GM21423 (cell line): ENCODE results near the gene LEF1.

Experiments
- ATAC-seq: cut with Tn5 transposase; IDR thresholded peaks from one replicate; pipeline ENCODE4 v1.9.1; 2021; ENCODE audit warnings: mild to moderate bottlenecking, moderate library complexity; ENCODE audit not compliant: unreplicated experiment

LEF1 gene

GRCh38 chr4:108152980-108153379, 15.8 kb downstream of the LEF1 start:
- ATAC-seq = no peak

DNA sequence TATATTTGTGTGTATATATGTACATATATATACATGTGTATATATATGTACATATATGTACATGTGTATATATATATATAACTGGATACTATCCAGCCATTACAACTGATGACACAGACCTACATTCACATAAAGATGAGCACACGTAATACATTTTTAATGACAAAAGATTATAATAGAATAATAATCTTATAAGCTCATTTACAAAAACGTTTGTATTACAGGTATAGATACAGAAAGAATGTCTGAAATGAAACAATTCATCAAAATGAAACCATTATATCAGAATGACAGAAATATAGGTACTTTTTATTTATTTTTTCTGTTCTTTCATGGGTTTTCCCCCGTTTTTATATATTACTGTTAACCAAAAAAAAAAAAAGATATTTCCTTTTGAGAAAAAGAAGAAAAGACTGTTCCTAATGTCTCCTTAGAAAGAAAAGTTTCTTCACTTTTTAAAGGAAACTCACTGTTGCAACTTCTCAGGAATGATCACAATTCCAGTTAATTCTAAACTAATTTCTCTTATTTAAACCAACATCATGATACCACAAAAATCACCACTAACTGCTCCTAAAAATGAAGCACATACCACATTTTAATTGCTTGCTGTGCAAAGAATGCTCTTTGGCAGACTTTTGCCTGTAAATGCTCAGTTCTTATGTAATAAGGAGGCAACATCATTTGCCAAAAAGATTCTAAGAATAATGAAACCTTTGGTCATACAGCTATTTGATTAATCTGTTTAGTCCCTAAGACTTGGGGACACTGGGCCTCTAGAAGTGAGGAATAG, 18.9 kb downstream of the LEF1 start:
- ATAC-seq = no peak

DNA sequence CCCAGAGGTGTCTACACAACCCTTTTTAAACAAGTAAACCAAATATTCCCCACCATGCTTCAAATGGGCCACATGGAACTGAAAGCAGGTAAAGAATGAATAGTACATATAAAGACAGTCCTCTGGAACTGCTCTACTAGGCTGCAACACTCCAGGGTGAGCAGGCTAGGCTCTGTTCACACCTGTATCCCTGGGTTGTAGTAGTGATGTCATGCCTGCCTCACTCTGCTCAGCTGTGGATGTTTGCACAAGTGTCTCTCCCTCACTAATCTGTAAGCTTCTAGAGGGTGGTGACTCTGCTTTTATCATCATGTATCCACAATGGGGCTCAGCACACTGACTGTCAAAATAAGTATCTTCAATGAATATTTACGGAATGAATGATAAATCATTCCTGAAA, 20.4 kb downstream of the LEF1 start:
- ATAC-seq = no peak

- ATAC-seq = no peak
Measured at GRCh38 chr4:108146819-108147218, 21.9 kb downstream of the LEF1 start.

- ATAC-seq = no peak
Measured at GRCh38 chr4:108146336-108146735, 22.4 kb downstream of the LEF1 start.

GRCh38 chr4:108144451-108144850, 24.3 kb downstream of the LEF1 start:
- no peak for ATAC-seq

DNA sequence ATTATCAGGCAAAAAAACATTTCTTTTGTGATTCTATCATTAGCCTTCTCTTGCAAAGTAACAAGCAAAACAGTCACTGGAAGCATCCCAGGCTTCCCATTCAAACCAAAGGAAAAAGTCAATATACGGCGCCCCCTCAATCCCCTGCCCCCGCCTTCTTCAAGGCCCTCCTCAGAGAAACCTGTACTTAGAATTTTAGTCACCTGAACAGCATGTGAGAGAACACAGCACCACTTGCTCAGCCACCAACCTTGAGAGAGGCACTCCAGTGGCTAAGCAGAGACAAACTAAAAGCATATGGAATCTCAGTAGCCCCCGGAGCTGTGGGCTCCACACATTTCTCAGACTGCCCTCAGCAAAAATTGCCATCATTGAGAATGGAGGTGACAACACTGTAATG, 25.2 kb downstream of the LEF1 start:
- no peak for ATAC-seq

DNA sequence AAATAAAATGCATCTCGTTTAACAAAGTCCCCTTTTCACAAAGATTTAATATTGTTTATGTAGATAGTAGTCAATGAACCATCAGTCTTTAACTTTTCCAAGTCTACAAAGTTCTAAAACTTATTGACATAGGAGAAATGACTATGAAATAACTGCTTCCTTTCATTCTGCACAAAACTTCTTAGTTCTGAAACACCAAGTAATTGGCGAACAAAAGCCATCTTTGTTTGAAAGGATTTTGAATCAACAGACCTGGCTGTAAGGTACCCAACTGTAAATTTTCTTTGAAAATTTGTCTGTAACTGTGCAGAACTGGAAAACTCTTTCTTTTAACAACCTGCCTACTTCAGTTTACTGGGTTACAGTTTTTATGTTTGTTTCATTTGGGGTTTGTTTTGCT, 25.9 kb downstream of the LEF1 start:
- no peak for ATAC-seq

DNA sequence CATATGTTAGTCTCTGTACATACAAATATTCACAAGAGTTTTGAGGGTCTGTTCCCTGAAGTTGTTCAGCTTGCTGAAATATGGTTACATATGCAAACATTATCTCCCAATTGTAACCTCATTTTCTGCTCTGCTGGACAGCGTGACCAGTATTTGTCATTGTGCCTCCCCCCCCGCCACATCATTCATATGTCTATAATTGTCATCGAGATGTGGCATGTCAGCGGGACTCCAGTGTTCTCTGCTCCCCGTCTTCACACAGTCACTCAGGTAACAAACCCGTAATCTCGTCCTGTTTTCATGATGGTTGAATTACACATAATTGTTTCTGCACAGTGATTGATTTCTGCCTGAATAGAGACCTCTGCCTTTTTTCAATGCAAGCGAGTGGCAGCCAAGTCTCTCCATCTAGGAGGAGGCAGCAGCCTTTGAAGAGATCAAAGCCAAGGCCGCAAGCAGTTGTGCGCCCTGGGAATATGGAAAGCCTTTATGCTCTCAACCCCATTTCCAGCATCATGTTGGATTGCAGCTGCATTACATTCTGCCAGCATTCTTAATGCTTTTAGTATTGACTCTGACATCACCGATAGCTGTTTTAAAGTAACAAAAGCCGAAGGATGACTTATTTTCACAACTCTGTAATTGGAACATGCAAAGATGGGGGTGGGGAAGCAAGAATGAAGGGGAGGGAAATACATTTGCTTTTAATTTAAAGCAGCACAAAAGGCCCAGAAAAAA, 27.4 kb downstream of the LEF1 start:
- no peak for ATAC-seq

- no peak for ATAC-seq
Measured at GRCh38 chr4:108140328-108140727, 28.4 kb downstream of the LEF1 start.

- ATAC-seq = no peak
Measured at GRCh38 chr4:108139089-108139488, 29.6 kb downstream of the LEF1 start.

- no peak for ATAC-seq
Measured at GRCh38 chr4:108135549-108136209, 33.1 kb downstream of the LEF1 start.

DNA sequence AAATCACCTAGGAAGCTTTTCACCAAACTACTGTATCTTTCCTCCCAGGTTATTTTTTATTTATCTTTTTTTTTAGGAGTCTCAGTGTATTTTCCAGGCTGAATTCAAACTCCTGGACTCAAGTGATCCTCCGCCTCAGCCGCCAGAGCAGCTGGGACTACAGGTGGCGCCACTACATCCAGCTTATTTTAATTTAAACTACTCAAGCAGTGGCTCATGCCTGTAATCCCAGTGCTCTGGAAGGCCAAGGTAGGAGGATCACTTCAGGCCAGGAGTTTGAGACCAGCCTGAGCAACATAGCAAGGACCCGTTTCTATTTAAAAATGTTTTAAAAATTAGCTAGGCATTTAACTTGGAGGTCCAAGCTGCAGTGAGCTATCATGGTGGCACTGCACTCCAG, 37.8 kb downstream of the LEF1 start:
- ATAC-seq = no peak

DNA sequence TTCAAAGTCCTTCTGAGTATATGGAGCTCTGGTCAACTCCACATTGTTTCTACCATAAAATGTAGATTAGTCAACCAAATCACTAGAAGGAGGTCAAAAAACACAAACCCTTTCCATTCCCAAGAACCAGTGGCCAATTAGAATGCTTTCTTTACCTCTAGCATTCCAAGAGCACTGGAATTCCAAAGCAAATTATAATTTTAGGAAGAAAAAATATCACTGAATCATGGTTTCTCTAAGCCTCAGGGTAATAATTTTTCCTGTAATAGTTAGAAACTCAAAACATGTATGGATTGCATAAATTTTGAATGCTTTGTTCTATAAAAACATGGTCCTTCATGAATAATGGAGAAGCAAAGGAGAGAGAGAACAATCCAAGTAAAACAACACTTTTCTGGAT, 39.5 kb downstream of the LEF1 start:
- ATAC-seq = no peak

- no peak for ATAC-seq
Measured at GRCh38 chr4:108126806-108127205, 41.9 kb downstream of the LEF1 start.

- no peak for ATAC-seq
Measured at GRCh38 chr4:108120789-108121188, 47.9 kb downstream of the LEF1 start.

DNA sequence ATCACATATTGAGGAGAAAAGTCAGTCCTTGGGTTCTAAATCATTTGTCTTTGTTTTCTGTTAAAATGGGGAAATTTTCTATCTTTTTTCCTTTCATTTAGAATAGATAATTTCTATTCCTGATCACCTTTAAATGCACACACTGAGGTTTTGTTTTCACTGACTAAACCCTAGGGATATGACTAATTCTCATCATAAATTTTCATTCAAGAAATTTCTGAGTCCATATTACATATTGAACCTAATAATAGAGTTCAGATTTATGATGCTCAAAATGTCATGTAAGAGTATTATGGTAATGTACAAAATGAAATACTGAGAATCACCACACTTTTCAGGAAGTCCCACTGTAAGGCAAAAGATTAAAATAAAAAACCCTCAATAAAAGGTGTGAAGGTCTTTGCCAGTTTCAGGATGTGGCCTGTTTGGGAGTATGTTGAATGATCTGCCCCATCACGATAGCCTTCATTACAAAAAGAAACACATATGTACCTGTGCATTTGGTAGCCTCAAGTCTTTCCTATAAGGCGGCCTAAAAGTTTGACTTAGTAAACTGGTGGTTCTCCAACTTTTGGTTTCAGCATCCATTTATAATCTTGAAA, 49.4 kb downstream of the LEF1 start:
- no peak for ATAC-seq

DNA sequence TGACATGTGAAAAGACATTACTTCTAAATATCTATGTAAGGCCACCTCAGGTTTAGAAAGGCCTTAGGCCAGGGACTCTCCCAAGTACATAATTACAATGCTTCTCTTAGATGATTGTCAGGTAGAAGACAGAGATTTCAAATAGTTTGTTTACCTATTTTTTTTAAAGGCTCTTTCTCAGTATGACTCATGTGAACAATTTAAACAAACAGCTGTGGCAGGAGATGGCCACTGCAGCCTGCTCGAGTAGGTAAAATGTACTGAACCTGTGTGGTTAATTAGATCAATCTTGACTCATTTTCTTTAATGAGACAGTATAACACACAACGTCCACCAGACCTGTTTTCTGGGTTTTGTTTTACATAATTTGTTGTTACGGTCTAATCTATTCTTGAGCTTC, 50.2 kb downstream of the LEF1 start:
- peak; percentile 79 for ATAC-seq

GRCh38 chr4:108117418-108118182, 51.1 kb downstream of the LEF1 start:
- ATAC-seq = no peak

GRCh38 chr4:108116423-108117168, 52.1 kb downstream of the LEF1 start:
- ATAC-seq = peak; percentile 37
